ENCODE data around the gene RGS8.
"Not testable (repeated sequence)": the region's sequence is repeated elsewhere in the genome, so short reads cannot be mapped to it uniquely, and the experiment has no call there.

RGS8 gene

DNA sequence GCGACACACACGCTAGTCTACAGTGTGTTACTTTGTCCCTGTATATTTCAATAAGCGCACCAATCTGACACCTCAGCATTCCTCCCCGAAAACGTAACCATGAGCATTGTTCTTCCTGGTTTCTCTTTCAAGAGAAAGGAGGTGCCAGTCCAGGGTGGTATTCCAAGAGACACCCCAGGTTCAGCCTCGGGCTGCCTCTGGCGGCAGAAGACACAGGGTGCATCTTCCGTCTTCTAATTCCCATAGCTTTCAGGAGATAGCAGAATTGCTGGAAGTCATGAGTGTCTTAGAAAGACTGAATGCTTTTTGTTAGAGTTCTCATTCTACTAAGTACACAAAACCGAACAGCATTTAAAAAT is 15.9 kb upstream of the RGS8 start:
- no peak for DNase-seq

DNA sequence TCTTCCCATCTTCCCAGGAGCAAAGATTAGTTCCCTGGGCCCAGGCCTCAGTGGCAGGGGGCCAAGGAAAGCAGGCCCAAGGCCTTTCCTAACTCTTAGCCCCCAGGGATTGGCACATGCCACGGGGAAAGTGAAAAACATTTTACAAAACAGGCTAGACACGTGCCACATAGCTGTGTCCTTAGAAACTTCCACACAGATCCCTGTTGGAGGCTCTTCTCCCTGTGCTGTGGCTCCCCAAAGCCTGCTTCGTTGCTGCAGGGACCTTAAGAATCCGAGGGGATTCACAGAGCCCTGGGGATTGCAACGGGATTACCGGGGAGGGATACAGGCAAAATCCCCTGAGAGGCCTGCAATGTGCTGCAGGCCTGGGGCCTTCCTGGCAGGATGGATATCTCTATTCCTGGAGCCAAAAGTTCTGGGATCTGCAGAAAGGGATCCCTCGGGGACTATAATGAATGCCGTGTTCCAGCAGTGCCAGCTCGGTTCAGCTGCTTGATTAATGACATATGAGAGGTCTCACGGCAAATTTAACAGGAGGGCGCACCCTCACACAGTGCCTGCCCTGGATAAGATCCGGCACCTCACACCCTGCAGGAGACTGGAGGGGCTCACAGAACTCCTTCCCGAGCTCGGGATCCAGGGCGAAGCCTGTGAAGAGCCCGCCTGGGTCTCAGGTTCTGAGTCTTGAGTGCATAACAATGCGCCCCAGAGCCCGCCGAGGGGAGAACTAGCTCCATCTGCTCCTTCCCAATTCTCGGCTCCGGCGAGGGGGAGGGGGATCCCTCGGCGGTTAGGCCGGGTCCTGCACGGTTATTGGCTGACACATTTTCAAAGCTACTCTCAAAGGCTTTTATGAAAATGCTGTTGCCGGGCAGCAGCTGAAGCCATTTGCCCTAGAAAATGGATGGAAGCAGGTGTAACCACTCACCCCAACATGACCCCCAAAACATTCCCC is 15.3 kb upstream of the RGS8 start:
- DNase-seq, result no peak

DNA sequence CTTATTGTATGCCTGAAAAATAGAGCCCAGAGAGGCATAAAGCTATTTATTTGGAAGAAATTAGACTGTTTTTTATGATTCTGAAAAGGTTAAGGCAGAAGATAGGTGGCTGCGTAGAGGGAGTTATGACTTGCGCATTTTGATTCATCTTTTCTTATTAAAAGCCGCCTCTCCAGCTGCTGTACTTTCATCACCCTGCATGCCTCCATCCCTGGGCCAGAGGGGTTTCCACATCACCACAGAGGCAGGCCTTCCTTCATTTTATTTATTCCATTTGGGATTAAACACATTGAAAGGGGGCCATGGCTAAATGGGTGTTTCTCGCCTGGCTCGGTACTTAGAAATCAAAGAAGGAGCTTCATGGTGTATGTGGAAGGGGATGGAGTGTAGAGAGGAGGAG is 14.6 kb upstream of the RGS8 start:
- no peak for DNase-seq

DNA sequence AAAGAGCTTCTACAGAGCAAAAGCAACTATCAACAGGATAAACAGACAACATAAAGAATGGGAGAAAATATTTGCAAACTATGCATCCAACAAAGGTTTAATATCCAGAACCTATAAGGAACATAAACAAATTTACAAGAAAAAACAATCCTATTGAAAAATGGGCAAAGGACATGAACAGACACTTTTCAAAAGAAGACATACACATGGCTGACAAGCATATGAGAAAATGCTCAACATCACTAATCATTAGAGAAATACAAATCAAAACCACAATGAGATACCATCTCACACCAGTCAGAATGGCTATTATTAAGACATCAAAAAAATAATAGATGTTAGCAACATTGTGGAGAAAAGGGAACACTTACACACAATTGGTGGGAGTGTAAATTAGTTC is 8.8 kb upstream of the RGS8 start:
- DNase-seq, result not testable (repeated sequence)

DNA sequence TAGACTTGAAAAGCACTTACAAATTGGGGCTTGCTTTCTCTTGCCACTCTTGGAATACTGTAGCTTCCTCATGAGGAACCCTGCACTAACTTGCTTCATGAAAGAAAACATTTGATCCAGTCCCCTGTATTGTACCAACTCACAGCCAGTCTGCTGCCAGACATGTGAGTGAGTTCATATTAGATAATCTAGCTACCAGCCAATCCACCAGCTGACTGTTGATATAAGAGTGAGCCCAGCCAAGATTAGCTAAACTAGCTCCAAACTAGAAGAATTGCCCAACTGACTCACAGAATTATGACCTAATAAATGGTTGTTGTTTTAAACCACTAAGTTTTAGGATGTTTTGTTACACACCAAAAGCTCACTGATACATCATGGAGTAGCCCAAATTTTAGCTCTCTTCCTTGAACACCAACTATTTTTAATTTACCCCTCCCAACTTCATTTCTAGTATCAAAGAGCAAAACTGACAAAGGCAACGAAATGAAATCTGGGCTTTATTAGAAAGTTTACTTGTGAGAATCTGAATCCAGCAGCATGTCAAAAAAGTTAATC is 6.6 kb upstream of the RGS8 start:
- no peak for DNase-seq

DNA sequence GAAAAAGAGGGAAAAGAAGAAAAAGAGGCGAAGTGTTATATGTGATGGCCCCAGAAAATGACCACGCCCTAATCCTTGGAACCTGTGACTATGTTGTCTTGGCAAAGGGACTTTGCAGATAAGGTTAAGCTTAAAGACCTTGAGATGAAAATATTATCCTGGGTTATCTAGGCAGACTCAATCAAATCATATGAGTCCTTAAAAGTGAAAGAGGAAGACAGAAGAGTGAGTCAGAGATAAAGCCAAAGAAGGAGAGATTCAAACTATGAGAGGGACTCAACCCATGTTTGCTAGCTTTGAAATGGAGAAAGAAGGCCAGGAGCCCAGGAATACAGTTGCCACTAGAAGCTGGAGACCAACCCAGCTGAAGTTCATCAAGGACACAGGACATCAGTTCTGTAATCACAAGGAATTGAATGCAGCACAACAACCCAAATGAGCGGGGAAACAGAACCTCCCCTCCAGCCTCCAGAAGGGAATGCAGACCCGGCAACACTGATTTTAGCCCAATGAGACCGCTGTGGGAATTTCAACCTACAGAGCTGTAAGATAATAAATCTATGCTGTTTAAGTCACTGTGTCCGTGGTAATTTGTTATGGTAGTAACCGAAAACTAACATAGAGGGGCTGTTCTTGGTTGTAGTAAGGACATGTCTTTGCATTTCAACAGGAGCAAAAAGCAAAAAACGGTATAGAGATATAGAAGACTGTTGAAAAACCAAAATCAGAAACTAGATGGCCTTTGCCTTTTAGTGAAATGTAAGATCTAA is 4.2 kb upstream of the RGS8 start:
- no peak for DNase-seq

DNA sequence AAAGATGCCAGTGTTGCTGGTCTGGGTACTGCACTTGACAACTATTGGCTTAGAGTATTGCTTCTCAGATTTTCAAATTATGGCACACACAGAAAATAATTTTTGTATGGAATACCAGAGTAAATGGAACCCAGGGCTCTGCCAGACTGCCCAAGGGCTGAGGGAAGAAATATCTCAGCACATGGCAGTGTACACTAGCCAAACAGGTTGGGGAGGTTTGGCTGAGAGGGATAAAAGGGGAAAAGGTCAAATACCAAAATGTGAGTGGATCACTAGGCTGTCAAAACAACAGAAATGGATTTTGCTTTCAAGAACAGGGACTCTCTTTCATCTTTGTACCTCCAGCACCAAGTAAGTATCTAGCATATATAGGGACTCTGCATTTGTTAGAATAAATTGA is 3.0 kb upstream of the RGS8 start:
- DNase-seq, result no peak

DNA sequence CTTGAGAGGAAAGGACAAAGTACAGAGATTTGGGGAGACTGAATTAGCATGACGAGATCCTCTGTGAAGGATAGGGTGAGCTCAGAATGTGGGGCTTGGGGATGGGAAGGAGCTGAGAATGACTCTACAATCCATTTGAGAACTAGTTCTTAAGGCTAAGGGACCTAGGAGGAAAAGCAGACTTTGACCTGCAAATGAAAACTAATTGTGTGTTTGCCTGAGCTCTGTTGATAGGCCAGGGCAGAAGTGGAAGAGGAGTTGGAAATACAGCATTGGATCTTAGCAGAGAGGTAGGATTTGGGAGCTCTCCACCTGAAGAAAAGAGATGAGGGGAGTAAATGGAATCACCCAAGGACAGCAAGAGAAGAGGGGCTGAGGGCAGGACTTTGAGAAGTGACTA is 2.1 kb upstream of the RGS8 start:
- no peak for DNase-seq

DNA sequence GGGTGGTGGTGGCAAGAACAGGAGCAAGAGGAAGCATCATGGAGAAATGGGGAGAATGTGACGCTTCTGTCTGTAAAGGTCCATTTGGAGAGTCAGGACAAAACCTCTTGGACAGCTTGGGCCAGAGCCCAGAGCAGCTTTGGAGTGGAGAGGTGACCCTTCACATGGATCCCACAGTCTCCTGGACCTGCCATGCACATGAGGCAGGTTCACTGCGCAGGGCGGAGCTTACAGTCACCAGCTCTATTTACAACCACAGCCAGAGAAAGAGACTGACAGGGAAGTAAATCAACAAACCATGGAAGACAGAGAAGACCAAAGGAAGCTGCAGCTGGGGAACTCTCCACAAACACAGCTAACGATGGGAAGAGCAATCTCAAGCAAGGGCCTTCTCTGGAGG is 828 bp upstream of the RGS8 start:
- no peak for DNase-seq

DNA sequence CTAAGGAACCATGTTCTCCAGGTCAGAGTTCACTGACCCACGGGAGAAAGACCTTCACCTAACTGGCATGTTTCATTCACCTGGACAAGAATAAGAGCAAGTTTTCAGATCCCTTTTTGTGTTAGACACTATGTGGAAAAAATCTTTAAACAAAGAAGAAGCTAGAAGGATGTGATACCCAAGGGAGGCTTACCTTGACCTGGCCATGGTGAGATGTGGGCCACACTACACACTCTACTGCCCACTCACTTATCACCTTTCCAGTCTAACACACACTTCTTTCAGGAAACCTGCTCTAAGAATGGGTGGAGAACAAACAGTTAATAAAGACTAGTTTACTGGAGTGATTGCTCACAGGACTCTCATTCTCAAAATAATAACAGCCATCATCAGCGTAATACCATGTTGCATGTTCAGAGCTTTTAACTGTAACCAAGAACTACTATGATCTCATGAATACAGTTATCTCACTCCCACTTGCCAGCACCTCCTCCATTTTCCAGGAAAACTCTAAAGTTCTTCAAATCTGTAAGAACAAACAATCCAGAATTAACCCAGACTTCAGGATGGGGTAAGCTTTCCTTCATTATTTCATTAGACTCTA is 1.4 kb downstream of the RGS8 start:
- no peak for DNase-seq

DNA sequence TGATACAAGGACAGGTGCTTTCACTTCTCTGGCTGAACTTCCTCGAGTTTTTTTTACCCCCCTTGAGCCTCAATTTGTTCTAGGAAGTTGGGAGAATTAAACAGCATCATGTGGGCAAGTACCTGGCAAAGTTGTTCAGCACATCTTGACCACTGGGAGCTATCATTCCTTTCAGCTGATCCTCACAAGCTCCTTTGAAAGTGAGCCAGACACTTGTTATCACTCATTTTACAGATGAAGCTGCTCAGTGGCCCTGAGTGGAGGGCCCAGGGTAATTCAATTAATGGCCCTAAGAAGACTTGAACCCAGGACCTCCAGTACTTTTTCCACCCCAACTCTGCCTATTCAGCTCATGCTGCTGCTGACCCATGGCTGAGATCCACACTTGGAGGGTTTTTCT is 2.0 kb downstream of the RGS8 start:
- no peak for DNase-seq

DNA sequence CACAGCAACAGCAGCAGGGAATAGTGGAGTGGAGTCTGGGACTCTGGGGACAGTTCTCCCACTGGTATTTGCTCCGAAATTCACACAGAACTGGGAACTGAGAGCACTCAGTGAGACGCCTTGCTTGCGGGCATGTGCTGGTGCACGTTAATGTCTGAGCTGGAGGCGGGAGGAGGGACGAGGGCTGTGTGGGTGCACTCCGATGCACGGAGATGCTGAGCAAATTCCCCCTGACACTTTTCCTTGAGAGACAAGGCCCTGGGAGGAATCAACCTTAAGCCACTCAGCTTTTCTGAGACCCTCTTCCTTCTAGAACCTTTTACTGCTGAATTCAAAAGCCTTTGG is 2.8 kb downstream of the RGS8 start:
- DNase-seq, result no peak

DNA sequence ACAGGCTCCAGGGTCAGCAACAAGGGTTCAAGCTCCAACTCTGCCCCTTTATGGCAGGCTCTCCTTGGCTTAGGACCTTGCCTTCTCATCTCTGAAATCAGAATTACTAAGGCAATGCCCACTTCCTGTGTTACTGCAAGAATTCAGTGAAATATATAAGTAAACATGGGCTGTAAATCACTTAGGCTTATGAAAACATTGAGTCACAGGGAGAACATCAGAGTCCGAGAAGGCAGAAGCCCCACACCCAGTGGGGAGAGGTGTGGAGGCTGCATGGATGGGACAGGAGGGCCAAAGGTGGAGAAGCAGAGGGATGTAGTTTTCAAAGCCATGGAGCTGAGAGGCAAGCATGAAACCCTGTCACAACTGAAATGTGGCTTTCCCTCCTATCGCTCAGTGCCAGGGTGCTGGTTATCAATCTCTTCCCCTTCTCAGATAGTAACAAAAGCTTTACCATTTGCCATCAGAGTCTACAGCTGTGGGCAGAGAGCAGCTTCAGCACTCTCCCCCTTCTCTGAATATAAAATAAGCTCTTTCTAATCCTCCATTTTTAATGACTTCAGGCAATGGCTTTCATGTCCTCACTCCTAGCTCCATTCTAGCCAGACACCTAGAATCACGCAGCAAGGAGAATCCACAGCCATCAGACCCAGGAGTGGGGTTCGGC is 3.4 kb downstream of the RGS8 start:
- no peak for DNase-seq

DNA sequence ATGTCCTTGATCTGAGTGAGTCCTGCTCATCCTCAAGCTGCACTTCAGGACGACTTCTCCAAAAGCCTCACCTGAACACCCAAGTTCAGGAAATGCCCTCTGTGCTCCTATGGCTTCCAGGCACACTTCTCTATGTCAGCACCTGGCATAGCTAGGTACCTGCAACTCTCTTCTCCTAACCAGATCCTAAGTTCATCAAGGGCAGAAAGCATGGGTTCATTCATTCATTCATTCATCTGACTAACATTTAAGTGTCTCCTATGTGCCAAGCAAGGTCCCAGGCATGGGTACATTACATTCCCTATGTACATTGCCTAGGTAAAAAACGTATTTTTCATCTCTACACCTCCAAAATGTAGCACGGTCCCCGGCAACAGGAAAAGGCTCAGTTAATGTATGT is 4.0 kb downstream of the RGS8 start:
- no peak for DNase-seq

DNA sequence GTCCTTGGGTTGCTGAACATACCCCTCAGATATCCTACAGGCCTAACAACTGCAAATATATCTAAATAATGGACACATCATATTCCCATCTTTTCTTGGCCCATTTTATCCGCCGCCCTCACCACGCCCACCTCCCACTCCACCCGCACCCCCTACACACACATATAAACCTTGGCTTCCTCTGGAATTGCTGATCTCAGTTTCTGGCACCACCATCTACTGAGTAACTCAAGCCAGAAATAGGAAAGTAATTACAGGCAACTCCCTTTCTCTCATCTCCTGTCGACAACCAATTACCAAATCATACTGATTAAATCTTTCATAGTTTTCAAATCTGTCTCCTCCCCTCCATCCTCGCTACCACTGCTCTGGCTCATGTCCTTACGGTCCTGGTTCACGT is 4.7 kb downstream of the RGS8 start:
- no peak for DNase-seq

DNA sequence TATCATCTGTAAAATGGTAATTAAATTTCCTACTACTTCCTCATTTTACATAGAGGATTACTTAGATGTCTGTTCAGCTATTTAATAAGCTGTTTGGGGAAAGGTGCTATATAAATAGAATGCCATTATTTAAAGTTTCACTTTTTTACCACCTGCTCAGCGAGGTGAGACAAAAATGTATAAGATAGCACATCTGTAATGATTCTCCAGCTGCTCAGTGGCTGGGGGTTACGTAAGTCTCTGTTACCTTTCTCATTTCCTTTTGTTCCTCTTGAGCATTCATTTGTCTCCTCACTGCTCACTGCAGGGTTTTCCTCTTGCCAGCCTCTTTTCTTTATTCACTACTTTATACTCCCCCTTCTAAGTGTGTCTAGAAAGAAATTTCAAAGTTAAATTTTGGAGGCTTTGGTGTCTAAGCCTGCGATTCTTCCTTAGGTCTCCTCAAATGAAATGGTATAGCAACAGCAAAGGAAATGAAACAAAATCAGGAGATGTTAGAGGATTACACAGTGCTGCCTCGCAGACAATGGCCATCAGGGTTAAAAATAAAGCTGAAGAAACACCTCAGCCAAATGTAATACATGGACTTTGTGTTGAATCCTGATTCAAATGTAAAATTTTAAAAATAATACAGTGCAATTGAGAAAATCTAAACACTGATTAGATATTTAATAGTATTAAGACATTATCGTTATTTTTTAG is 6.8 kb downstream of the RGS8 start:
- no peak for DNase-seq

DNA sequence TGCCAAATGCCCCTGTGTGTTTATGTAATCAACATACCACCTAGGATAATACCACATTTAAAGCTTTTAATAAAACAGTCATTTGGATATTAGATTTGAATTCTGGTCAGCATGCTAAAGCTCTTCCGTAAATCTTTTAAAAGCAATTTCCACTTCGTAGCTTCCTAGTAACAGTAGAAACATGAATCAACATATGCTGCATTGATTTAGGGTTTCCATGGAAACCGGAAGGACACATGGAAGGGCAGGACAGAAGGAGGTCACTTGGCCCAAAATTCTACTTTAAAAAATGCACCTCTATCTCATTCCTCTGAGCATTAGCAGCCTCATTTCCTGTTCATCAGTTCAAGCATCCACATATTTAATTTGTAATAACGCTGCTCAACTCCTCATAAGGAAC is 8.1 kb downstream of the RGS8 start:
- DNase-seq, result no peak

DNA sequence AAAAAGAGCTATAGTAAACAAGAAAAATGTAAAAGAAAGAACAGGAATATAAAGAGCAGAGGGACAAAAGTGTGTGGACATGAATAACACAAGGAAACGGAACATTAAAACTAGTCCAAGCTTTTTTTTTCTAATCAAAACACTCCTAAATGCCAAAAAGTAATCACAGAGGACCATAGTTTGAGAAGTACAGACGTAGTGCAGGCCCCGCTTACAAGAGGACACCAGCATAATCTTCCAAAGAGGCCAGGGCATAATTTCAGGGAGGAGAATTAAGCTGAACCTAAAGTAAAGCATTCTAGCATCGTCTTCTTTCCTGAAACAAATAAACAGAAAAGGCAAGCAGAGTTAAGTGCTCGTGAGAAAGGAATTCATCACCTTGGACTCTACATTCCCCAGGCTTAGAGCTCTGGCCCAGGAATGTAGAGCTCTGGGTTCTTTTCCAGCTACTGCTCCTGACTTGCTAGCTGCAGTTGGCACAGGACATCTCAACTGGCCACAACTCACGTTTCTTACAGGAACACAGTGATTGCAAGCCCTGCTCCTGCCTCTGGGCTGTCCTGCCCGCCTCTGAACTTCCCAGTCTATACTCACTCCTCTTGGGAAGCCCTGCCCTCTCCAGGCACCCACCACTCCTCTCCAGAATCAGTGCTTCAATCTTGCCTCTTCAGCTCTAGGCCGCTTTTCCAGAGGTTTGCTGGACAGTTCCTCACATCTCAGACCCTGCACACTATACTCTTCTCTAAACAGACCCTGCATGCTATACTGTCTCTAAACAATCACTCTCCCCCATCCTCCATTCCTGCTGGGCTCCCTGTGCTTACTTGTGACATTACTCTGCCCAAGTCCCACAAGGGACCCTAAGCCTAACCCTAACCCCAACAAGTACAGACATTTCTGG is 9.8 kb downstream of the RGS8 start:
- no peak for DNase-seq

DNA sequence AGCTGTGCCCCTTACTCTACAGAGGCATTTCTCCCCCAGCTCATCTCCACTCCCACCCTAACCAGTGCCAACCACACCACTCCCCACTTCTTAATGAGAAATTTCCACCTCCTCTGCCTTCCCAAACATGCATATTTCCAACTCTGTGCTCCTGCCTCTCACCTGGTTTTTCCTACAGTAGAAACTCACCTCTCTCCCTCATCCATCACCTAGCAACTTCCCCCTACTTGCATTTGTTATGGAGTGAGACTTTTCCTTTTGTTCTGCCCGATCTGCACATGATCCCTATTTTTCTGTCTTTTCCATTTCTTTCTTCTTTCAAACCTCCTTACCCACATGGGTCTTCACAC is 11.9 kb downstream of the RGS8 start:
- no peak for DNase-seq

DNA sequence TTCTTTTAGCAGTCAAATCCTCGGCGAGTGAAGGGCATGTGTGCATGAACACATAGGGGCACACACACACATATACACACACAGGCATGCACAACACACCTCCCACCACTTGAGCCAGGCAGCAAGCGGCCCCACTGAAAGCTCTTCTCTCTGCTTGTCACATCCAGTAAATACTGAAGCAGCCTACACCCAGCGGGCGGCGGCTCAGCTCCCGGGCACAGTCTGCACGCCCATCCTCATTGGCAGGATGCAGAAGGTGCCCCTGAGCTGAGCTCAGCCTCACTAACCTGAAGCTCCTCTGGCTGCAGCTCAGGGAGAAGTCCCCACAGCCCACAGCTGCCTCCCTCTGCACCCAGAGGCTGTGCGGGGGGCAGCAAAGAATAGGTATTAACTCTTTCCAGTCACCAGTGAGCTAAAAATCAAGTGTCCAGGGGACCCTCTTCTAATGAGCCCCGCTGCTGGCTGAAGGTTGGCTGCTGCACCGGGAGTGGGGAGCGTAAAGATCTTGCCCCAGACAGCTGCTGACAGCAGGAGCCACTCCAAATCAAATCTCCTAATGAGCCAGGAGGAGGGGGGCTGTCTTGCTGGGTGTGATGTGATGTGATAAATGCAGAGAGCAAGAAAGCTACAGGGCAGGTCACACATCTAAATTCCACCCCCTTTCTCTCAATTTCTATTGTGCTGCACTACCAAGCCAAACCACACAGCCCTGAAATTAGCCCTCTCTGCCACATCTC is 12.5 kb downstream of the RGS8 start:
- peak; percentile 65 to 78 for DNase-seq

Measured in NCI-H2081 (cell line).